GM19035 (cell line): ENCODE data around the gene ANGPTL1.

Experiments used
- ATAC-seq: cut with Tn5 transposase; IDR thresholded peaks from one replicate; pipeline ENCODE4 v1.9.1; 2021; ENCODE audit not compliant: unreplicated experiment

Gene ANGPTL1

GRCh38 chr1:178870944-178871343 is at the start of gene ANGPTL1:
ANGPTL1 (minus strand) TSS chr1:178871077; CDS start chr1:178865776, 5,301 bp downstream.
- no peak for ATAC-seq

GRCh38 chr1:178919581-178919980 is 48.7 kb upstream of the ANGPTL1 start:
- ATAC-seq, result no peak

- no peak for ATAC-seq
These were observed 48.1 kb upstream of the ANGPTL1 start for GRCh38 chr1:178918955-178919354.

- no peak for ATAC-seq
These were observed 47.4 kb upstream of the ANGPTL1 start for GRCh38 chr1:178918308-178918707.

- no peak for ATAC-seq
These were observed 45.7 kb upstream of the ANGPTL1 start for GRCh38 chr1:178916448-178917174.

- no peak for ATAC-seq
These were observed 41.7 kb upstream of the ANGPTL1 start for GRCh38 chr1:178912597-178912996.

- no peak for ATAC-seq
These were observed 39.1 kb upstream of the ANGPTL1 start for GRCh38 chr1:178910023-178910422.

GRCh38 chr1:178908358-178908757 is 37.5 kb upstream of the ANGPTL1 start:
- no peak for ATAC-seq

GRCh38 chr1:178901482-178902125 is 30.7 kb upstream of the ANGPTL1 start:
- no peak for ATAC-seq

- no peak for ATAC-seq
These were observed 28.5 kb upstream of the ANGPTL1 start for GRCh38 chr1:178899402-178899801.

- ATAC-seq, result no peak
These were observed 27.5 kb upstream of the ANGPTL1 start for GRCh38 chr1:178898401-178898800.

GRCh38 chr1:178895928-178896327 is 25.1 kb upstream of the ANGPTL1 start:
- ATAC-seq, result no peak

- ATAC-seq, result no peak
These were observed 15.7 kb upstream of the ANGPTL1 start for GRCh38 chr1:178886551-178886950.

GRCh38 chr1:178885869-178886268 is 15.0 kb upstream of the ANGPTL1 start:
- ATAC-seq, result no peak

GRCh38 chr1:178881950-178882349 is 11.1 kb upstream of the ANGPTL1 start:
- ATAC-seq, result no peak

- no peak for ATAC-seq
These were observed 7.0 kb upstream of the ANGPTL1 start for GRCh38 chr1:178877896-178878295.

GRCh38 chr1:178875936-178876335 is 5.1 kb upstream of the ANGPTL1 start:
- ATAC-seq, result no peak

GRCh38 chr1:178874966-178875365 is 4.1 kb upstream of the ANGPTL1 start:
- no peak for ATAC-seq

GRCh38 chr1:178871551-178872320 is 859 bp upstream of the ANGPTL1 start:
- no peak for ATAC-seq

GRCh38 chr1:178870221-178870620 is 656 bp downstream of the ANGPTL1 start:
- no peak for ATAC-seq

GRCh38 chr1:178869119-178869697 is 1.7 kb downstream of the ANGPTL1 start:
- ATAC-seq, result no peak
